Measurements from ENCODE around the gene ATF6B. TPM values are rescaled to one million over a fixed set of nuclear protein-coding genes. Genes with fewer than 3 reads are reported as not detected.
A peak's percentile ranks its signal among the peaks of the same experiment; 100 is the strongest.

Gene ATF6B
- total RNA-seq, 2 donors from 2014 or later: 83.3 to 131 TPM

DNA sequence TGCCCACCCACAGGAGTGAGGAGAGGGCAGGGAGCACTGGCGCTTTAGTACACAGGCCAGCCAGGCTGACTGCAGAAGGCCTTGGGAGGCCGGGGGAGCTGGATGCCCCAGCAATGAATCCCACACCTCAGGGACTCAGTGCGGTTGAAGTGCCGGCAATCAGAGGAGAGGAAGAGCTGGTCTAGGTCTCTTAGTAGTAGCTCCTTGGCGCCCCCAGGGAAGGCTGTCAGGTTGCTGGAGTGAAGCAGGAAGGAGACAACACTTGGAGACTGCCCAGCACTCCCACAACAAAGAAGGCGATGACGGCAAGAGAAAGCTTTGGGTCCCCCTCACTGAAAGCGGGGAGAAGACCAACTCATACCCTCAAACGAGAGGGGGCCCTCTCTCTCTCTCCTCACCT is 10.6 kb downstream of the ATF6B start:
- H3K27ac ChIP-seq: no peak overlapping the region
- H3K36me3 ChIP-seq: peaks cover 12% of the 10 kb centered on the region
- no peaks in the 10 kb centered on the region for H3K9me3 ChIP-seq
- TF ChIP-seq, protein P1, sequence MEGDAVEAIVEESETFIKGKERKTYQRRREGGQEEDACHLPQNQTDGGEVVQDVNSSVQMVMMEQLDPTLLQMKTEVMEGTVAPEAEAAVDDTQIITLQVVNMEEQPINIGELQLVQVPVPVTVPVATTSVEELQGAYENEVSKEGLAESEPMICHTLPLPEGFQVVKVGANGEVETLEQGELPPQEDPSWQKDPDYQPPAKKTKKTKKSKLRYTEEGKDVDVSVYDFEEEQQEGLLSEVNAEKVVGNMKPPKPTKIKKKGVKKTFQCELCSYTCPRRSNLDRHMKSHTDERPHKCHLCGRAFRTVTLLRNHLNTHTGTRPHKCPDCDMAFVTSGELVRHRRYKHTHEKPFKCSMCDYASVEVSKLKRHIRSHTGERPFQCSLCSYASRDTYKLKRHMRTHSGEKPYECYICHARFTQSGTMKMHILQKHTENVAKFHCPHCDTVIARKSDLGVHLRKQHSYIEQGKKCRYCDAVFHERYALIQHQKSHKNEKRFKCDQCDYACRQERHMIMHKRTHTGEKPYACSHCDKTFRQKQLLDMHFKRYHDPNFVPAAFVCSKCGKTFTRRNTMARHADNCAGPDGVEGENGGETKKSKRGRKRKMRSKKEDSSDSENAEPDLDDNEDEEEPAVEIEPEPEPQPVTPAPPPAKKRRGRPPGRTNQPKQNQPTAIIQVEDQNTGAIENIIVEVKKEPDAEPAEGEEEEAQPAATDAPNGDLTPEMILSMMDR (IDR thresholded peaks at IDR 0.05): no peak
- no peak overlapping the region for H3K9ac ChIP-seq (ENCODE audit: low read depth in 2 of 2, low read length in 2 of 2)
- intact Hi-C loops (cut with DNase I): loop anchor here (5.0 kb wide), 2 partner anchors 40 to 125 kb away; no protein-coding TSS in a partner anchor
- no peak overlapping the region for H3K4me3 ChIP-seq
- no peaks in the 10 kb centered on the region for H3K27me3 ChIP-seq
- DNase-seq: no peak
- H3K4me1 ChIP-seq: peaks cover 4% of the 10 kb centered on the region

DNA sequence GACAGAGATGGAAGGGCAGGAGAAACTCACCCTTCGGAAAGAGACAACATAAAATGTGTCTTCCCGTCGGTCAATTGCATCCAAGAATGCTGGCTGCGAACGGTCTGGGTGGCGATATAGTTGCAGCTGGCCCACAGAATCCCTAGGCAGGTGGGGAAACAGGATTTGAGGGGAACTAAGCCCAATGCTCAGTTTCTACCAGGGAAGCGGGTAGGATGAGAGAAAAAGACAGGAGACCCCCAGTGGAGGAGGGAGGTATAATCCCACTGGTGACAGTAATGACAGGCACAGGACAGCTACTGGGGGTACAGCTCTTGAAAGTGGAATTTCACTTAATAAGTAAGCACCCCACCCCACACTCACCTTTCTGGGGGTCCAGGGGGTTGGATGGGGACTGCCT is 11.4 kb downstream of the ATF6B start:
- Histone ChIP-seq H3K9me3 (no peaks in the 10 kb centered on the region), H3K27me3 (no peaks in the 10 kb centered on the region), H3K36me3 (peaks cover 7% of the 10 kb centered on the region), H3K4me1 (peaks cover 4% of the 10 kb centered on the region), H3K27ac (no peak overlapping the region), H3K9ac (ENCODE audit: low read depth in 2 of 2, low read length in 2 of 2) (no peak overlapping the region), H3K4me3 (no peak overlapping the region)
- intact Hi-C loops (cut with DNase I): loop anchor here (5.0 kb wide), 2 partner anchors 41 to 126 kb away; no protein-coding TSS in a partner anchor
- DNase-seq: no peak
- TF ChIP-seq, protein P1 (IDR thresholded peaks at IDR 0.05): no peak

DNA sequence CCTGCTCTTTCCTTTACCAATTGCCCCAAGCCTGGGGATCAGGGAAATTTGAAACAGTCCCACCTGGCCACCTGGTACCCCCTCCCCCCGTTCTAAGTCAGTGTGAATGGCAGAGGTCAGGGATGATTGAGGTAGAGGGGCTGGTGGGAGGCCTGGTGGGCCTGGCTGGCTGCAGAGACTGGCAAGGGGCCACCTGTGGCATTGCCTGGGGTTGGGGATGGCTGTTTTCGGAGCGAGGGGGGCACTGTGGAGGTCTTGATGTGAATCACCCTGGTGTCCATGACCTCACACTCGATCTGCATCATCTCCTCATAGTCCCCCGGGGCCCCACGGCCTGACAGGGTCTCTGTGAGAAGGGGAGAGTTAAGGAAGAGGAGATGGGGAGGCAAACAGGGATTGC is 12.4 kb downstream of the ATF6B start:
- H3K4me3 ChIP-seq: no peak overlapping the region
- TF ChIP-seq, protein P1 (IDR thresholded peaks at IDR 0.05): no peak
- H3K36me3 ChIP-seq: no peaks in the 10 kb centered on the region
- H3K9ac ChIP-seq (ENCODE audit: low read depth in 2 of 2, low read length in 2 of 2): no peak overlapping the region
- intact Hi-C loops (cut with DNase I): loop anchor here (5.0 kb wide), 2 partner anchors 42 to 127 kb away; no protein-coding TSS in a partner anchor
- no peak overlapping the region for H3K27ac ChIP-seq
- peaks cover 4% of the 10 kb centered on the region for H3K4me1 ChIP-seq
- no peaks in the 10 kb centered on the region for H3K9me3 ChIP-seq
- H3K27me3 ChIP-seq: no peaks in the 10 kb centered on the region
- DNase-seq: no peak

DNA sequence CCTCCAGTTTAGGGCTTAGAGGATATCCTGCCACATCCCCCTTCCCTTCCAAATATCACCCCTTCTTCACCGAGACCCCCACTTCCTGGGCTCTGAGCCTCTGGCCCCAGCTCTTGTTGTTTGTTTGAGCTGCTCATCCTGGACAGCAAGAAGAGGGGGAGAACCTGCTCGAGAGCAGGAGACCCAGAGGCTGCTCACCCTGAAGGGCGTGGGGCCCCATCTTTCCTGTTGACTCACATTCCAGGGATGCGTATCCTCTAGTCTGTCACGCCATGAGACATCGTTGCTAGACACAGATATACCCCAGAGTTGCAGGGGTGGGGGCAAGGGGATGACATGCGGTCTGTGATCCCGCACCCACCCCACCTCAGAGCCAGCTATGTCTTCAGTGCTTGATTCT is 13.2 kb downstream of the ATF6B start:
- no peak overlapping the region for H3K9ac ChIP-seq (ENCODE audit: low read depth in 2 of 2, low read length in 2 of 2)
- peaks cover 4% of the 10 kb centered on the region for H3K4me1 ChIP-seq
- H3K36me3 ChIP-seq: no peaks in the 10 kb centered on the region
- TF ChIP-seq, protein P1 (IDR thresholded peaks at IDR 0.05): no peak
- H3K9me3 ChIP-seq: no peaks in the 10 kb centered on the region
- intact Hi-C loops (cut with DNase I): loop anchor here (5.0 kb wide), 2 partner anchors 43 to 128 kb away; no protein-coding TSS in a partner anchor
- no peak for DNase-seq
- no peaks in the 10 kb centered on the region for H3K27me3 ChIP-seq
- no peak overlapping the region for H3K27ac ChIP-seq
- H3K4me3 ChIP-seq: no peak overlapping the region

DNA sequence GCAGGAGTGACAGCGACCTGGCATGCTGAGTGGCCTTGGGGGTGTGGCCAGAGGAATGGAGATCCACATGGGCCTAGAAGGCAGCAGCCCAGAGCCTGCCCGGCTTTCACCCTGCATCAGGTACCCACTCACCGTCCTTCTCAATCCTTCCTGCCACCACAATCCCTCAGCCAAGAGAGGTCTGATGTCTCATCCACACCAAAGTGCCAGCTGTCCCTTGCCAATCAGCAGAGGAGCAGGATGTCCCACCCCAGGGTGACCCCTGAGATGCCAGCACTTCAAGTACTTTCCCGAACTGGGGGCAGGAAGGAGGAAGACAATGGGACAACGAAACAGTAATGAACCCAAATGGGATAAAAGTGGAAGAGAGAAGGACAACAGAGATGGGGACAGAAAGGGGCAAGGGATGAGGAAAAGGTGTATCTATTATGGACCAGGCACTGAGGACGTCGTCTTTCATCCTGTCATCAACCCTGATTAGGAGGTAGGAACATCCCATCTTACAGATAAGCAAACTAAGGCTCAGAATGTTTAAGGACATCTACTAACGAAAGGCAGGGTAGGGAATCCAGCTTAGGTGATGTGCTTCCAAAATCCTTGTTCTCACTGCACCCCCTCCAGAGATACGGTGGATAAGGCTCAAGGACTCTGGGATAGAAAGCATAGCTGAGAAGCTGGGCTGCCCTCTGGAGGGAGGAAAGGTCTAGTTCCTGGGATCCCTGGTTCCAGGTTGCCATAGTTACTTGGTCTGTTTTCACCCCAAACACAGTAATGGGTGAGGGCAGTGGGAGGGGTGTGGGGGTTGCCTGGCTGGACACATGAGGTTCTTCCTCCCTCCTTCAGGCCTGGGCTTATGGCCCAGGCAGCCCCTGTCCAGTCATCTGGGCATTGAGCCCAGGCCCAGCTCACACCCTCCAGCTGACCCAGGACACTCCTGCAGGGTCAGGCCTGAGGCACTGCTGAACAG is 14.4 kb downstream of the ATF6B start:
- Histone ChIP-seq H3K27me3 (no peaks in the 10 kb centered on the region), H3K36me3 (no peaks in the 10 kb centered on the region), H3K27ac (no peak overlapping the region), H3K4me1 (no peaks in the 10 kb centered on the region), H3K9ac (ENCODE audit: low read depth in 2 of 2, low read length in 2 of 2) (peak overlapping the region in 1 of 2 donors; percentile 18), H3K9me3 (no peaks in the 10 kb centered on the region), H3K4me3 (no peak overlapping the region)
- TF ChIP-seq, protein P1 (IDR thresholded peaks at IDR 0.05): no peak
- intact Hi-C loops (cut with DNase I): no loop called here
- peak; percentile 65 for DNase-seq

Measured in colonic mucosa (tissue), 4 donors.